Cardiac fibroblast (primary cell): ENCODE data around the gene ARHGDIB.
A peak's percentile ranks its signal among the peaks of the same experiment; 100 is the strongest.

Experiments
- DNase-seq, 2 donors: peaks; one replicate each; pipeline versions ENCODE4 v3.0.0 to v3.0.0-alpha.2; 2010; ENCODE audit warnings: low read depth in 2 of 2
- H3K4me3 ChIP-seq, 2 donors: replicated peaks in 1 of 2; 1 replicate in 1 of 2; 2 replicates in 1 of 2; pipeline ENCODE4 v1.5.1; 2011; ENCODE audit warnings: low read depth in 2 of 2, low read length in 2 of 2, mild to moderate bottlenecking in 2 of 2, moderate library complexity in 1 of 2
- TF ChIP-seq, protein P1 (sequence below): IDR thresholded peaks from one replicate; pipeline ENCODE4 v1.5.1; 2011; ENCODE audit warnings: low read depth, mild to moderate bottlenecking, low read length, inconsistent platforms

Gene ARHGDIB

DNA sequence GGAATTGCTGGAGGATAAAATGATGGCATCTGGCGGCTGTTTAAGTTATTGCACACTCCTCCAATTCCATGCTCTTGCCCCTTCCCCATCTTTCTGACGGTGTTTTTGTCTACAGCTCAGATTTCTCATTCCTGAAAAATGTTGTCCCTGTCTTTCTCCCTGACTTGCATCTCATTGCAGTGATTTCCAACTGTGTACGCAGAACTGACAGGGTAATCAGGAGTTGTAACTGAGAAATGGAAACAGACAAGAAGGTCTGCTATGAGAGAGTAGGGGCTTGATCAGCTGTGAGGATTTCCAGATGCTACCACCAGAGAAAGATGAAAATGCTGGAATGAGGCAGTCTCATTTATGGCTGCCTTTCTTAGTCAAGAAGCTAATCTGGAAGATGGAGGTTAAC is 24.4 kb downstream of the ARHGDIB start:
- TF ChIP-seq, protein P1, sequence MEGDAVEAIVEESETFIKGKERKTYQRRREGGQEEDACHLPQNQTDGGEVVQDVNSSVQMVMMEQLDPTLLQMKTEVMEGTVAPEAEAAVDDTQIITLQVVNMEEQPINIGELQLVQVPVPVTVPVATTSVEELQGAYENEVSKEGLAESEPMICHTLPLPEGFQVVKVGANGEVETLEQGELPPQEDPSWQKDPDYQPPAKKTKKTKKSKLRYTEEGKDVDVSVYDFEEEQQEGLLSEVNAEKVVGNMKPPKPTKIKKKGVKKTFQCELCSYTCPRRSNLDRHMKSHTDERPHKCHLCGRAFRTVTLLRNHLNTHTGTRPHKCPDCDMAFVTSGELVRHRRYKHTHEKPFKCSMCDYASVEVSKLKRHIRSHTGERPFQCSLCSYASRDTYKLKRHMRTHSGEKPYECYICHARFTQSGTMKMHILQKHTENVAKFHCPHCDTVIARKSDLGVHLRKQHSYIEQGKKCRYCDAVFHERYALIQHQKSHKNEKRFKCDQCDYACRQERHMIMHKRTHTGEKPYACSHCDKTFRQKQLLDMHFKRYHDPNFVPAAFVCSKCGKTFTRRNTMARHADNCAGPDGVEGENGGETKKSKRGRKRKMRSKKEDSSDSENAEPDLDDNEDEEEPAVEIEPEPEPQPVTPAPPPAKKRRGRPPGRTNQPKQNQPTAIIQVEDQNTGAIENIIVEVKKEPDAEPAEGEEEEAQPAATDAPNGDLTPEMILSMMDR: no peak
- DNase-seq: peak in 1 of 2 donors; percentile 34
- no peak overlapping the region for H3K4me3 ChIP-seq

DNA sequence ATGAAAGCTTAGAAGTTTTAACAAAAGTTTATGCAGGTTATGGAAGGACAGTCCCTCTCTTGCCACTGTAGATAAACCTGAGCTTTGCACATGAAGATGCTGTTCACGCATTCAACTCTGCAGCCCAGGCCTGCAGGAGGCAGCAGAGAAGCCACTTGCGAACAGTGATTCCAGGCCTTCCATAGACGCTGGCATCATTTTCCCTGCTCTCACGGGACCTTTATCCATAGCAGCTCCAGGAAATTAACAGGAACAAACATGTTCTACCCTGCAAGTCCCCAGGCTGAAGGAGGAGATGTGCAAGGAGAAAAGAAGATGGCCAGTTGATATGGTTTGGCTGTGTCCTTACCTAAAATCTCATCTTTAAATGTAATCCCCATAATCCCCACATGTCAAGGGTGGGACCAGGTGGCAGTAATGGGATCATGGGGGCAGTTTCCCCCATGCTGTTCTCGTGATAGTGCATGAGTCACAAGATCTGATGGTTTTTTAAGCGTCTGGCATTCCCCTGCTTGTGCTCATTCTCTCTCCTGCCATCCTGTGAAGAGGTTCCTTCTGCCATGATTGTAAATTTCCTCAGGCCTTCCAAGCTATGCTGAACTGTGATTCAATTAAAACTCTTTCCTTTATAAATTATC is 25.1 kb downstream of the ARHGDIB start:
- H3K4me3 ChIP-seq: no peak overlapping the region
- TF ChIP-seq, protein P1: peak; percentile 29
- DNase-seq: no peak

DNA sequence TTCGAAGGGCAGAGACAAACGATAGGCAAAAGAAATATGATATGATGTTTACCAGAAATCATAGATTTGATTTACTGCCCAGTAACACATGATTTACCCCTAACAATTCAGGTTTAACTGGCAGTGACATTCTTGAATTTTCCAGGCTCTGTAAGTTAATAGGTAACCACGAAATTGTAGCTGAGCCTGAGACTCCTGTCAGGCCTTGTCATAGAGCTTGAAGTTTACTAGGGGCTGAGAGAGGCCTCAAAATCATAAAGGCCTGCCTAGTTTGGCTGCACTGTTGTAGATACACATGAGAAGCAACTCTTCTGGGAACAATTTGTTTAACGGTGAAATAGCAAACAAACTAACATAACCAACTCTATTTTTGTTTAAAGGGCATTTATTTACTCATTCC is 26.4 kb downstream of the ARHGDIB start:
- TF ChIP-seq, protein P1: no peak
- DNase-seq: no peak
- H3K4me3 ChIP-seq: no peak overlapping the region

DNA sequence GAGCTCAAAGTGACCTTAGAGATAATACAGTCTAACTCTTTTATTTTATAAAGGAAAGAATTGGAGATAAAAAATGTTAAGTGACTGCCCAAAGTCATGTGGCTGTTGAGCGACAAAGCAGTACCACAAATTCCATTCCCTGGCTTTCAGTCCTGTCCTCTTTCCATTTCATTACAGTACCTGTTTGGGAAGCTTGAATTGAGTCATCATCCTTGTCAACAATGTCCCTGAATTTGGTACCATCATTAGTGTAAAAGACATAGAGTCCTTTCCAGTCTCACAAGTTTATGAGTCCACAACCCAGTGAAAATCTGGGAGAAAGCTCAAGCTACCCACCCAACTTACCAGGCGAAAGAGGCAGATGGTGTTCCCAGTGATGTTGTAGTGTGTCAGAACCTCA is 26.9 kb downstream of the ARHGDIB start:
- DNase-seq: no peak
- no peak overlapping the region for H3K4me3 ChIP-seq
- TF ChIP-seq, protein P1: no peak

DNA sequence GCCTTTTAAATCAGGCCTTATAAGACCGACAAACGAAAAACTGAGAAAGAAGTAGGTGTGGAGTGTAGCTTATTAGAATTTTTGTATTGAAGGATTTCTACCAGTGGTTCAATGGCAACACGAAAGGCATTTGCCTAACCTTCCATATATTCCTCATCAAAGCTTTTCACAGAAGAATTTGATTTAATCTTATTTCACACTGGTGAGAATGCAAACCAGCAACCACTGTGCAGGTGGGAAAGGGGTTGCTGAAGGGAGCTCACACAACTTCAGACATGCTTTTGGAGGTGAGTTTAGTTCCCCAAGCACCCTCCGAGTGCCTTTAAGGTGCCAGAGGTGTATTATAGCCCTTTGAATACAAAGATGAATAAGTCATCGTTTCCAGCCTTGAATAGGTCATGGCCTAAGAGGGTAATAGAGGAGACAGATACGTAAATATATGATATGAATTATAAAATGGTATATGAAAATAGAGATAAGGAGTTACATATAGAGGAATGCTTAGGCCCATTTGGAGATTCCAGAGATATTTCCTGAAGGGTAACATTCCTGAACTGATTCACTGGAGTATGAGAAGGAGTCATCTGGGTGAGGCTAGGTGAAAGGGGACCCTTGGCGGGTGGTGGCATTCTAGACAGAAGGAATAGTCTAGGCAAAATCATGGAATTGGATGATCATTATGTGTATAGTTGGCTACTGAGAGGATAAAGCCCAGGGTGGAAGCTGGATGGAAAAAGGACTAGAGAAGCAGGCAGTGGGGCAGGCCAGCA is 29.4 kb downstream of the ARHGDIB start:
- DNase-seq: no peak
- TF ChIP-seq, protein P1: no peak
- H3K4me3 ChIP-seq: no peak overlapping the region

DNA sequence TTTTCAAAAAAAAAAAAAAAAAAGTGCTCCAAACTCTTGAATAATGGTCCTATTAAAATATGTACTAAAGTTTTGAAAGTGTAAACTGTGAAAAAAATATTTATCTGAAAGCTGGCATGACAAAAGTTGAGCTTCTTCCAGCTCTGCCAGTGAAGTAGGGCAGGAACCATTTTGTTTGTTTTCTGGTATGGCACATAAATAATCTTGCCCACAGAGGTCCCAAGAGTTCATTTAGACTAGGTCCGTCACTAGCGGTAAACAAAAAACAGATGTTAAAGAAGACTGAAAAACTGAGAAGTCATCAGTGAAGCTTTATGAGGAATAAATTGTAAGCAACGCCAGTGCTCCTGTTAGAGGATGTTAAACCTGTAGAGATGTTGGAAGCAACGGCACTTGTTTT is 30.0 kb downstream of the ARHGDIB start:
- TF ChIP-seq, protein P1: no peak
- H3K4me3 ChIP-seq: no peak overlapping the region
- no peak for DNase-seq
